ENCODE data around the gene KCNH1.
"Not testable (repeated sequence)": the region's sequence is repeated elsewhere in the genome, so short reads cannot be mapped to it uniquely, and the experiment has no call there.

KCNH1 gene

GRCh38 chr1:210995931-210996330 lies 138.0 kb downstream of the KCNH1 start:
- DNase-seq = not testable (repeated sequence)

GRCh38 chr1:210992837-210993236 lies 141.1 kb downstream of the KCNH1 start:
- DNase-seq = no peak

- DNase-seq = no peak
Measured at GRCh38 chr1:210989905-210990304, 144.0 kb downstream of the KCNH1 start.

GRCh38 chr1:210981490-210981889 lies 152.5 kb downstream of the KCNH1 start:
- DNase-seq = no peak

- DNase-seq = no peak
Measured at GRCh38 chr1:210980082-210980481, 153.9 kb downstream of the KCNH1 start.

GRCh38 chr1:210978974-210979354 lies 155.0 kb downstream of the KCNH1 start:
- no peak for DNase-seq

GRCh38 chr1:210978316-210978973 lies 155.5 kb downstream of the KCNH1 start:
- no peak for DNase-seq

- DNase-seq = no peak
Measured at GRCh38 chr1:210951279-210951678, 182.7 kb downstream of the KCNH1 start.

GRCh38 chr1:210949940-210950546 lies 183.9 kb downstream of the KCNH1 start:
- DNase-seq = peak; percentile 4

GRCh38 chr1:210949489-210949888 lies 184.5 kb downstream of the KCNH1 start:
- no peak for DNase-seq

- no peak for DNase-seq
Measured at GRCh38 chr1:210949039-210949438, 184.9 kb downstream of the KCNH1 start.

- no peak for DNase-seq
Measured at GRCh38 chr1:210944252-210944651, 189.7 kb downstream of the KCNH1 start.

GRCh38 chr1:210942513-210942912 lies 191.4 kb downstream of the KCNH1 start:
- no peak for DNase-seq

- no peak for DNase-seq
Measured at GRCh38 chr1:210940081-210940617, 193.8 kb downstream of the KCNH1 start.

GRCh38 chr1:210938416-210938925 lies 195.5 kb downstream of the KCNH1 start:
- no peak for DNase-seq

- no peak for DNase-seq
Measured at GRCh38 chr1:210937846-210938245, 196.1 kb downstream of the KCNH1 start.

GRCh38 chr1:210935905-210936304 lies 198.0 kb downstream of the KCNH1 start:
- no peak for DNase-seq

- no peak for DNase-seq
Measured at GRCh38 chr1:210932104-210932503, 201.8 kb downstream of the KCNH1 start.

- no peak for DNase-seq
Measured at GRCh38 chr1:210922666-210923065, 211.3 kb downstream of the KCNH1 start.

- DNase-seq = no peak
Measured at GRCh38 chr1:210920716-210921694, 212.9 kb downstream of the KCNH1 start.

GRCh38 chr1:210920258-210920657 lies 213.7 kb downstream of the KCNH1 start:
- no peak for DNase-seq

- no peak for DNase-seq
Measured at GRCh38 chr1:210918893-210919292, 215.1 kb downstream of the KCNH1 start.

- no peak for DNase-seq
Measured at GRCh38 chr1:210917560-210918169, 216.3 kb downstream of the KCNH1 start.
